Neutrophil (primary cell): ENCODE results near the gene BAAT.

Experiments
- H3K27ac ChIP-seq: fragments of 200-600 bp; sonication (generic); 2 replicates; pipeline ENCODE4 v1.5.1; 2016; ENCODE audit warnings: mild to moderate bottlenecking, moderate library complexity
- H3K27me3 ChIP-seq: fragments of 200-600 bp; sonication (generic); 2 replicates; pipeline ENCODE4 v1.6.0; 2016; ENCODE audit warnings: mild to moderate bottlenecking
- H3K36me3 ChIP-seq: fragments of 200-600 bp; sonication (generic); 2 replicates; pipeline ENCODE4 v1.5.1; 2017
- H3K4me1 ChIP-seq, 2 experiments: fragments of 200-600 bp in 1 of 2; sonication (generic) in 1 of 2; 1 replicate in 1 of 2; 2 replicates in 1 of 2; pipeline versions ENCODE4 v1.5.1 to v1.6.1; 2013 to 2016; ENCODE audit warnings: low read depth in 1 of 2, low read length in 1 of 2, mild to moderate bottlenecking in 1 of 2, moderate library complexity in 1 of 2; ENCODE audit not compliant: control insufficient read depth in 1 of 2, insufficient read depth in 1 of 2
- H3K4me3 ChIP-seq, 2 experiments: fragments of 200-600 bp in 1 of 2; sonication (generic) in 1 of 2; 1 replicate in 1 of 2; 2 replicates in 1 of 2; pipeline ENCODE4 v1.5.1; 2013 to 2016; ENCODE audit warnings: low read depth in 1 of 2, low read length in 1 of 2, mild to moderate bottlenecking in 1 of 2, moderate library complexity in 1 of 2
- H3K9me3 ChIP-seq: fragments of 200-600 bp; sonication (generic); 2 replicates; pipeline ENCODE4 v1.5.1; 2016
- CTCF ChIP-seq: fragments of 200-600 bp; sonication (generic); IDR thresholded peaks from 2 replicates; pipeline ENCODE4 v1.5.1; 2016; ENCODE audit warnings: antibody characterized with exemption

BAAT gene

DNA sequence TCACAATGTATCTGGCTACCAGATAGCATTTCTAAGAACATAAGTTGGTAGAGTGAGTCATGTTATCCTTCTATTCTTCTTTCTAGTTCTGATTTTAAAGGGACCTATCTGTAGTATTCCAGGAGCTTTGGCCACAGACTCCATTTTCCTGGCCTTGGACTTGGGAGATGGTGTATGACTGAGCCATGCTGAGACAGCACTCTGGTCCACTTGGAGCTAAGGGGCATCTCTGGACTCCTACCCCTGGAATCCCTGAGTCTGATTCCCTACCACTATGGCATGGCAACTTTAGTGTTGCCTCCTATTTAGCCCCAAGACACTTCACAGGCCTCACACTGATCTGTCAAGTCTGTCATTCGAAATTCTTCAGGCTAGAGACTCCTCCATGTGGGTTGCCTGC lies 58.8 kb downstream of the BAAT start:
- no peak for TF ChIP-seq CTCF
- H3K9me3 ChIP-seq = no peaks in the 10 kb centered on the region
- no peaks in the 10 kb centered on the region for H3K4me1 ChIP-seq
- H3K27me3 ChIP-seq = no peaks in the 10 kb centered on the region
- no peak overlapping the region for H3K27ac ChIP-seq
- no peak overlapping the region for H3K4me3 ChIP-seq
- no peaks in the 10 kb centered on the region for H3K36me3 ChIP-seq

DNA sequence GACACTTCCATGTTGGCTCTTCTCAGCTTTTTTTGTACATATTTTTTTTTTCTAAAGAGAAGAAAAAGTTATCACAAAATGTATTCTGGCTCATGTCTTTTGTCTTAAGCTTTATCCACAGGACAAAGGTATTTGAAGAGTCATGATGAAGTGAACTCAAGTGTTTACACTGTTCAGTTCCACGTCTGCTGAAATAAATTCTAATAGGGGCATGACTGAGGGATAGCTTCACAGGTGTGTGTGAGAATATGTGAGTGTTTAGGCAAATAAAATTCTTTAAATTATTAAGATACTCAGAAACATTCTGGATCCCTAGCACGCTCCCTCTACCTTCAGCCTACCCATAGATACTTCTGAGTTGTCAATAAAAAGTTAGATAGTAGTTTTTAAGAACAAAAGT lies 59.8 kb downstream of the BAAT start:
- H3K27me3 ChIP-seq = no peaks in the 10 kb centered on the region
- H3K9me3 ChIP-seq = no peaks in the 10 kb centered on the region
- no peaks in the 10 kb centered on the region for H3K4me1 ChIP-seq
- no peak for TF ChIP-seq CTCF
- H3K4me3 ChIP-seq = no peak overlapping the region
- H3K36me3 ChIP-seq = no peaks in the 10 kb centered on the region
- no peak overlapping the region for H3K27ac ChIP-seq

DNA sequence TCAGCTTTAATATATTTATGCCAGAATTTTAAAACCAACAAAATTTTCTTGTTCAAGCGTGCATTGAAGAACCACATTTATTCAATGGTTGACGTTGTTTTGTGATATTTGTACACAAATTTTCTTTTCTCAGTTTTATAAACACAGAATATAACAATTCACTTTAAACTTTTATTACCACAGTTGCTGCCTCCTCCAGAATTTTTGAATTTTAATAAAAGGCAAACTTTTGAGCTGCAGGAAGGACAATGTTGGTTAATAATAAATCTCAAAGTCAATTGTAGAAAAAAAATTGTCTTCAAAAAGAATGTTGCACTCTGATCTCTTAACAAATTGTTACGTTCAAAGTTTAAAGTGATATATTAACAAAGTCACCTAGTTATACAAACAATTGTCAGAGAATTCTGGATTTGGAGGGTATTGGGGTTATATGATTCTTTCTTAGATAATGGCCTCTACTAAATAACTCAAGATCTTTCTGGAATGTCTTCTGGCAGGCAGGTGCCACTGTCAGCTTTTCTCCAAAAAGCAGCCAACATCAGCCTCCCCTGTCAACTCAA lies 60.5 kb downstream of the BAAT start:
- H3K27me3 ChIP-seq = no peaks in the 10 kb centered on the region
- H3K9me3 ChIP-seq = no peaks in the 10 kb centered on the region
- H3K36me3 ChIP-seq = no peaks in the 10 kb centered on the region
- no peak for TF ChIP-seq CTCF
- H3K4me1 ChIP-seq = no peaks in the 10 kb centered on the region
- H3K27ac ChIP-seq = no peak overlapping the region
- H3K4me3 ChIP-seq = no peak overlapping the region

- no peak overlapping the region for H3K4me3 ChIP-seq
- no peak overlapping the region for H3K27ac ChIP-seq
- TF ChIP-seq CTCF = no peak
- H3K9me3 ChIP-seq = no peaks in the 10 kb centered on the region
- H3K27me3 ChIP-seq = peaks cover 3% of the 10 kb centered on the region
- no peaks in the 10 kb centered on the region for H3K36me3 ChIP-seq
- H3K4me1 ChIP-seq = no peaks in the 10 kb centered on the region
Observed at GRCh38 chr9:101323129-101323528, 61.7 kb downstream of the BAAT start.

GRCh38 chr9:101317735-101318134 lies 67.1 kb downstream of the BAAT start:
- H3K4me1 ChIP-seq = no peaks in the 10 kb centered on the region
- no peak for TF ChIP-seq CTCF
- no peaks in the 10 kb centered on the region for H3K36me3 ChIP-seq
- H3K27ac ChIP-seq = no peak overlapping the region
- no peaks in the 10 kb centered on the region for H3K9me3 ChIP-seq
- H3K4me3 ChIP-seq = no peak overlapping the region
- peaks cover 15% of the 10 kb centered on the region for H3K27me3 ChIP-seq

- no peak overlapping the region for H3K27ac ChIP-seq
- H3K9me3 ChIP-seq = no peaks in the 10 kb centered on the region
Observed at GRCh38 chr9:101315112-101315450, 69.7 kb downstream of the BAAT start.

More at GRCh38 chr9:101315112-101315450, 69.7 kb downstream of the BAAT start:
- TF ChIP-seq CTCF = no peak
- no peaks in the 10 kb centered on the region for H3K4me1 ChIP-seq
- H3K4me3 ChIP-seq = no peak overlapping the region
- no peaks in the 10 kb centered on the region for H3K36me3 ChIP-seq
- peaks cover 20% of the 10 kb centered on the region for H3K27me3 ChIP-seq
